WTC11 (cell line): ENCODE data around the gene SMAP1. TPM values are rescaled to one million over a fixed set of nuclear protein-coding genes. Genes with fewer than 3 reads are reported as not detected.
"Not testable (repeated sequence)": the region's sequence is repeated elsewhere in the genome, so short reads cannot be mapped to it uniquely, and the experiment has no call there.

Experiments used
- ATAC-seq: fragments of 200-7000 bp; cut with Tn5 transposase; 2 replicates; pipeline ENCODE4 v1.10.0; 2021; ENCODE audit warnings: mild to moderate bottlenecking, moderate library complexity
- CTCF ChIA-PET: fragments of 300-600 bp; sonication (Branson Sonifier 250); formaldehyde crosslinking; loops from one replicate; lab custom pipeline; 2021; ENCODE audit warnings: antibody characterized with exemption; lab: Charles Lee
- POLR2A ChIA-PET: fragments of 350-600 bp; sonication (Branson Sonifier 250); formaldehyde crosslinking; loops from one replicate; lab custom pipeline; 2021; ENCODE audit warnings: antibody characterized with exemption; lab: Charles Lee
- DNase-seq: peaks from one replicate; pipeline ENCODE4 v3.0.0; 2021; ENCODE audit warnings: low spot score
- H3K27ac Mint-ChIP-seq: 2 replicates; pipeline ENCODE4 v1.8.0; 2021; ENCODE audit warnings: mixed read lengths
- H3K27me3 Mint-ChIP-seq: 2 replicates; pipeline ENCODE4 v1.8.0; 2021; ENCODE audit warnings: low read depth, mild to moderate bottlenecking, moderate library complexity, mixed read lengths
- H3K36me3 Mint-ChIP-seq: 2 replicates; pipeline ENCODE4 v1.8.0; 2021; ENCODE audit warnings: mixed read lengths
- H3K4me1 Mint-ChIP-seq: 2 replicates; pipeline ENCODE4 v1.8.0; 2022; ENCODE audit warnings: mixed read lengths
- H3K4me3 Mint-ChIP-seq: 2 replicates; pipeline ENCODE4 v1.8.0; 2021; ENCODE audit warnings: mild to moderate bottlenecking, moderate library complexity, mixed read lengths
- H3K9me3 Mint-ChIP-seq: 2 replicates; pipeline ENCODE4 v1.8.0; 2021; ENCODE audit warnings: mixed read lengths
- ETV6 ChIP-seq: sonication (generic); formaldehyde crosslinking; IDR thresholded peaks from 2 replicates; pipeline ENCODE4 v1.8.1; 2022; ENCODE audit warnings: mild to moderate bottlenecking, missing genetic modification reagents
- FOXJ3 ChIP-seq: sonication (generic); formaldehyde crosslinking; IDR thresholded peaks from 2 replicates; pipeline ENCODE4 v1.9.0; 2021; ENCODE audit warnings: missing genetic modification reagents, mild to moderate bottlenecking, borderline replicate concordance
- GABPB1 ChIP-seq: sonication (generic); formaldehyde crosslinking; IDR thresholded peaks from 2 replicates; pipeline ENCODE4 v1.8.1; 2023; ENCODE audit warnings: mild to moderate bottlenecking, missing genetic modification reagents
- GRHL2 ChIP-seq: fragments of 250-450 bp; sonication (Bioruptor Pico); IDR thresholded peaks from 2 replicates; pipeline ENCODE4 v1.8.0; 2022; ENCODE audit warnings: mild to moderate bottlenecking, moderate library complexity; ENCODE audit not compliant: insufficient replicate concordance, severe bottlenecking
- IRF2 ChIP-seq: sonication (generic); formaldehyde crosslinking; IDR thresholded peaks from 2 replicates; pipeline ENCODE4 v1.8.0; 2022; ENCODE audit warnings: low read depth, missing genetic modification reagents, borderline replicate concordance
- MLX ChIP-seq: sonication (generic); formaldehyde crosslinking; IDR thresholded peaks from 2 replicates; pipeline ENCODE4 v1.8.1; 2023; ENCODE audit warnings: mild to moderate bottlenecking, missing genetic modification reagents, moderate library complexity
- SMAD3 ChIP-seq: sonication (generic); formaldehyde crosslinking; IDR thresholded peaks from 2 replicates; pipeline ENCODE4 v1.8.0; 2022; ENCODE audit warnings: missing genetic modification reagents, mild to moderate bottlenecking, borderline replicate concordance
- SMAD4 ChIP-seq: sonication (generic); formaldehyde crosslinking; IDR thresholded peaks from 2 replicates; pipeline ENCODE4 v1.8.0; 2022; ENCODE audit warnings: mild to moderate bottlenecking, missing genetic modification reagents
- TCF7 ChIP-seq: sonication (generic); formaldehyde crosslinking; IDR thresholded peaks from 2 replicates; pipeline ENCODE4 v1.8.0; 2022; ENCODE audit warnings: mild to moderate bottlenecking, low read depth, missing genetic modification reagents, moderate library complexity
- TP53 ChIP-seq: sonication (generic); formaldehyde crosslinking; IDR thresholded peaks from 2 replicates; pipeline ENCODE4 v1.8.1; 2023; ENCODE audit warnings: mild to moderate bottlenecking, missing genetic modification reagents
- ZNF219 ChIP-seq: sonication (generic); formaldehyde crosslinking; IDR thresholded peaks from 2 replicates; pipeline ENCODE4 v1.8.0; 2023; ENCODE audit warnings: missing genetic modification reagents, mild to moderate bottlenecking, borderline replicate concordance
- ZNF232 ChIP-seq: sonication (generic); formaldehyde crosslinking; IDR thresholded peaks from 2 replicates; pipeline ENCODE4 v1.8.0; 2022; ENCODE audit warnings: mild to moderate bottlenecking, missing genetic modification reagents
- ZNF317 ChIP-seq: sonication (generic); formaldehyde crosslinking; IDR thresholded peaks from 2 replicates; pipeline ENCODE4 v1.8.1; 2023; ENCODE audit warnings: low read depth, mild to moderate bottlenecking, moderate library complexity, missing genetic modification reagents, borderline replicate concordance
- ZNF425 ChIP-seq: fragments of 250-450 bp; sonication (Bioruptor Pico); conservative IDR thresholded peaks from 2 replicates; pipeline ENCODE4 v1.9.0; 2021; ENCODE audit warnings: mild to moderate bottlenecking
- ZNF671 ChIP-seq: fragments of 250-450 bp; sonication (Bioruptor Pico); IDR thresholded peaks from 2 replicates; pipeline ENCODE4 v1.8.0; 2021; ENCODE audit warnings: mild to moderate bottlenecking
- total RNA-seq: library from RNA; stranded (reverse); gene quantifications from 3 replicates; pipeline ENCODE4 v1.2.3, GENCODE V29; 2021
- TF ChIP-seq, protein P1 (sequence below): fragments of 250-450 bp; sonication (Bioruptor Pico); IDR thresholded peaks from 2 replicates; pipeline ENCODE4 v1.9.0; 2021; ENCODE audit warnings: moderate library complexity, mild to moderate bottlenecking, inconsistent platforms, borderline replicate concordance
- TF ChIP-seq, protein P2 (sequence below): sonication (generic); formaldehyde crosslinking; IDR thresholded peaks from 2 replicates; pipeline ENCODE4 v1.8.1; 2023; ENCODE audit warnings: mild to moderate bottlenecking, moderate library complexity, missing genetic modification reagents
- TF ChIP-seq, protein P3 (sequence below): fragments of 250-450 bp; sonication (Bioruptor Pico); IDR thresholded peaks from 2 replicates; pipeline ENCODE4 v1.9.0; 2021; ENCODE audit warnings: mild to moderate bottlenecking
- TF ChIP-seq, protein P4 (sequence below): sonication (generic); formaldehyde crosslinking; conservative IDR thresholded peaks from 2 replicates; pipeline ENCODE4 v1.8.1; 2023; ENCODE audit warnings: mild to moderate bottlenecking, low read depth, missing genetic modification reagents, moderate library complexity

SMAP1 gene
- total RNA-seq, 1 experiment from 2014 or later, result 29.0 TPM

GRCh38 chr6:70739534-70739933, 71.9 kb downstream of the SMAP1 start:
- Mint-ChIP-seq H3K4me1 (peaks cover 18% of the 10 kb centered on the region), H3K9me3 (peaks cover 42% of the 10 kb centered on the region)
- CTCF ChIA-PET, result no interaction called here

GRCh38 chr6:70740746-70741145, 73.1 kb downstream of the SMAP1 start:
- H3K27me3 Mint-ChIP-seq, result not testable (repeated sequence)

More at GRCh38 chr6:70739534-70739933, 71.9 kb downstream of the SMAP1 start:
- no peak overlapping the region for H3K4me3 Mint-ChIP-seq
- H3K27me3 Mint-ChIP-seq, result no peaks in the 10 kb centered on the region
- TF ChIP-seq SMAD3 (CRISPR knock-in tag), result no peak
- TF ChIP-seq, protein P1, sequence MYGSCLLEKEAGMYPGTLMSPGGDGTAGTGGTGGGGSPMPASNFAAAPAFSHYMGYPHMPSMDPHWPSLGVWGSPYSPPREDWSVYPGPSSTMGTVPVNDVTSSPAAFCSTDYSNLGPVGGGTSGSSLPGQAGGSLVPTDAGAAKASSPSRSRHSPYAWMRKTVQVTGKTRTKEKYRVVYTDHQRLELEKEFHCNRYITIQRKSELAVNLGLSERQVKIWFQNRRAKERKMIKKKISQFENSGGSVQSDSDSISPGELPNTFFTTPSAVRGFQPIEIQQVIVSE (CRISPR knock-in tag), result no peak
- no peak for TF ChIP-seq TP53 (CRISPR knock-in tag)
- no peak for TF ChIP-seq ZNF671 (CRISPR knock-in tag)
- TF ChIP-seq, protein P2, sequence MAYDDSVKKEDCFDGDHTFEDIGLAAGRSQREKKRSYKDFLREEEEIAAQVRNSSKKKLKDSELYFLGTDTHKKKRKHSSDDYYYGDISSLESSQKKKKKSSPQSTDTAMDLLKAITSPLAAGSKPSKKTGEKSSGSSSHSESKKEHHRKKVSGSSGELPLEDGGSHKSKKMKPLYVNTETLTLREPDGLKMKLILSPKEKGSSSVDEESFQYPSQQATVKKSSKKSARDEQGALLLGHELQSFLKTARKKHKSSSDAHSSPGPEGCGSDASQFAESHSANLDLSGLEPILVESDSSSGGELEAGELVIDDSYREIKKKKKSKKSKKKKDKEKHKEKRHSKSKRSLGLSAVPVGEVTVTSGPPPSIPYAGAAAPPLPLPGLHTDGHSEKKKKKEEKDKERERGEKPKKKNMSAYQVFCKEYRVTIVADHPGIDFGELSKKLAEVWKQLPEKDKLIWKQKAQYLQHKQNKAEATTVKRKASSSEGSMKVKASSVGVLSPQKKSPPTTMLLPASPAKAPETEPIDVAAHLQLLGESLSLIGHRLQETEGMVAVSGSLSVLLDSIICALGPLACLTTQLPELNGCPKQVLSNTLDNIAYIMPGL (CRISPR knock-in tag), result no peak
- no peak for TF ChIP-seq SMAD4 (CRISPR knock-in tag)
- no peak for TF ChIP-seq FOXJ3 (CRISPR knock-in tag)
- no peak for TF ChIP-seq ZNF232 (CRISPR knock-in tag)
- POLR2A ChIA-PET, result no interaction called here
- no peak overlapping the region for H3K27ac Mint-ChIP-seq
- H3K36me3 Mint-ChIP-seq, result peaks cover 44% of the 10 kb centered on the region
- no peak for ATAC-seq
- no peak for DNase-seq

GRCh38 chr6:70742462-70742861, 74.8 kb downstream of the SMAP1 start:
- CTCF ChIA-PET, ATAC-seq, H3K4me3 Mint-ChIP-seq, DNase-seq, POLR2A ChIA-PET, H3K27me3 Mint-ChIP-seq, H3K27ac Mint-ChIP-seq: not testable (repeated sequence)
- peaks cover 52% of the 10 kb centered on the region for H3K9me3 Mint-ChIP-seq
- peaks cover 54% of the 10 kb centered on the region for H3K36me3 Mint-ChIP-seq
- peaks cover 10% of the 10 kb centered on the region for H3K4me1 Mint-ChIP-seq

More at GRCh38 chr6:70740746-70741145, 73.1 kb downstream of the SMAP1 start:
- Mint-ChIP-seq H3K9me3 (peaks cover 51% of the 10 kb centered on the region), H3K4me1 (peaks cover 18% of the 10 kb centered on the region), H3K36me3 (peaks cover 53% of the 10 kb centered on the region)
- ATAC-seq, H3K4me3 Mint-ChIP-seq, DNase-seq, CTCF ChIA-PET, H3K27ac Mint-ChIP-seq, POLR2A ChIA-PET: not testable (repeated sequence)

GRCh38 chr6:70753870-70754380, 86.2 kb downstream of the SMAP1 start:
- no peaks in the 10 kb centered on the region for H3K27me3 Mint-ChIP-seq
- H3K9me3 Mint-ChIP-seq, result peaks cover 6% of the 10 kb centered on the region
- H3K27ac Mint-ChIP-seq, result no peak overlapping the region
- no peak overlapping the region for H3K4me3 Mint-ChIP-seq
- DNase-seq, result no peak
- ATAC-seq, result no peak
- CTCF ChIA-PET, result no interaction called here
- peaks cover 12% of the 10 kb centered on the region for H3K36me3 Mint-ChIP-seq
- POLR2A ChIA-PET, result interaction anchor here (0.5 kb wide), 1 partner anchor 306 kb away, joined by 3 read pairs; no protein-coding TSS in a partner anchor
- H3K4me1 Mint-ChIP-seq, result peaks cover 30% of the 10 kb centered on the region
- TF ChIP-seq ZNF317 (CRISPR knock-in tag) (no peak), MLX (CRISPR knock-in tag) (no peak), ZNF425 (CRISPR knock-in tag) (no peak), GABPB1 (CRISPR knock-in tag) (no peak), ZNF219 (CRISPR knock-in tag) (no peak), TCF7 (CRISPR knock-in tag) (no peak), GRHL2 (no peak), ETV6 (CRISPR knock-in tag) (no peak), IRF2 (CRISPR knock-in tag) (no peak), ZNF232 (CRISPR knock-in tag) (no peak)
- TF ChIP-seq, protein P3, sequence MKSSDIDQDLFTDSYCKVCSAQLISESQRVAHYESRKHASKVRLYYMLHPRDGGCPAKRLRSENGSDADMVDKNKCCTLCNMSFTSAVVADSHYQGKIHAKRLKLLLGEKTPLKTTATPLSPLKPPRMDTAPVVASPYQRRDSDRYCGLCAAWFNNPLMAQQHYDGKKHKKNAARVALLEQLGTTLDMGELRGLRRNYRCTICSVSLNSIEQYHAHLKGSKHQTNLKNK, result no peak
- TF ChIP-seq, protein P4, sequence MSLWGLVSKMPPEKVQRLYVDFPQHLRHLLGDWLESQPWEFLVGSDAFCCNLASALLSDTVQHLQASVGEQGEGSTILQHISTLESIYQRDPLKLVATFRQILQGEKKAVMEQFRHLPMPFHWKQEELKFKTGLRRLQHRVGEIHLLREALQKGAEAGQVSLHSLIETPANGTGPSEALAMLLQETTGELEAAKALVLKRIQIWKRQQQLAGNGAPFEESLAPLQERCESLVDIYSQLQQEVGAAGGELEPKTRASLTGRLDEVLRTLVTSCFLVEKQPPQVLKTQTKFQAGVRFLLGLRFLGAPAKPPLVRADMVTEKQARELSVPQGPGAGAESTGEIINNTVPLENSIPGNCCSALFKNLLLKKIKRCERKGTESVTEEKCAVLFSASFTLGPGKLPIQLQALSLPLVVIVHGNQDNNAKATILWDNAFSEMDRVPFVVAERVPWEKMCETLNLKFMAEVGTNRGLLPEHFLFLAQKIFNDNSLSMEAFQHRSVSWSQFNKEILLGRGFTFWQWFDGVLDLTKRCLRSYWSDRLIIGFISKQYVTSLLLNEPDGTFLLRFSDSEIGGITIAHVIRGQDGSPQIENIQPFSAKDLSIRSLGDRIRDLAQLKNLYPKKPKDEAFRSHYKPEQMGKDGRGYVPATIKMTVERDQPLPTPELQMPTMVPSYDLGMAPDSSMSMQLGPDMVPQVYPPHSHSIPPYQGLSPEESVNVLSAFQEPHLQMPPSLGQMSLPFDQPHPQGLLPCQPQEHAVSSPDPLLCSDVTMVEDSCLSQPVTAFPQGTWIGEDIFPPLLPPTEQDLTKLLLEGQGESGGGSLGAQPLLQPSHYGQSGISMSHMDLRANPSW (CRISPR knock-in tag), result no peak
